ENCODE data around the gene CHD2.

CHD2 gene

DNA sequence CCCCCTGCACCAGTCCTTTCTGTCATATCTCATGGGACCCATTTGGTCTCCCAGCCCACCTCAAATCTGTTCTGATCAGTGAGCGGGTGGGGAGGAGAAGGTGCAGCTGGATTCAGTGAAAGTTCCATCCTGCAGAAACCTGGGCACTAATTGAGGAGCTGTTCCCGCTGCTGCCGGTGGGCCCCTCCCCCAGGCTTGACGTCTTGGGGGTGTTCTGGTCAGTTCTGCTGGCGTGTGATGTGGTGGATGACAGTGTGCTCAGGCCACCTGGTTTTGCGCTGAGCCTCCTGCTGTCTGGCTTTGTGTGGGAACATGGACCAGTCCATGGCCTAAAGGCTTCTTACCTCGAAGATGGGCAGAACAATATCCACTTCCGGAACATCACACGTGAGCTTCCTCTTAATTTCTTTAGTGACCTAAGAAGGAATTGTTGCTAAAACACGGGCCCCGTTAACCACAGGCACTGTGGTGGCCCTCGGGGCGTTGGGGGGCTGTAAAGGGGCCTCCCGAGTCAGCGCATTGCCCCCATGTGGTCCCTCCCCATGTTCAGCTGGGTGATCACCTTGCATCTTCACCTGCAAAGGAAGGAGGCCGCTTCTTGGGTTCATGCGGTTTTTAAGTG is 129.2 kb downstream of the CHD2 start:
- no peak overlapping the region for H3K4me2 ChIP-seq (ENCODE audit: low read depth, low read length, poor library complexity, severe bottlenecking)
- no peak overlapping the region for H3K4me3 ChIP-seq (ENCODE audit: low read length, poor library complexity, severe bottlenecking)

DNA sequence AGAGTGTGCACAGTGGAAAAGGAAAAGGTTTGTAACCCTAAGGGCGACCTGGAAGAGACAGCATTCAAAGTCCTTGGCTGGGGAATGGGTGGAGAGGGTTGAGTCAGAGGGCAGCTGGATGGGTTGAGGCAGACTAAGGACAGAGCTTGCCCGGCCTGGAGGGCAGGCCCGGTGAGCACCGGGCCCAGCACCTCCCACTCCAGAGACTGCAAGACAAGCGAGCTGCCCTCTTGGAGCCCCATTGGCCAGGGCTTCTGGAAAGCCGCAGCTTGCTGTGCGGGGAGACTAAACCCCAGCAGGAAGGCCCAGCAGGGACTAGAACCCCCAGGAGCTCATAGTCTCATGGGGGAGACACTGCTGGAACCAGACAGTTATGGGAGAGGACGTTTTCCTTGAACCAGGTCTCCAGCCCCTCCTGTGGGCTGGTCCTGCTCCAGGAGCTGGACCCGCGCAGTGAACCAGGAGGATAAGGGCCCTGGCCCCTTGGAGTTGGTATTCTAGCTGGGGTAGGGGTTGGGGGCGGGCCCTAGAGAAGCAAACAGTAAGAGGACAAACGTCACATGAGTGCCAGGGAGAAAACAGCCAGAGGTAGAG is 129.8 kb downstream of the CHD2 start:
- no peaks in the 10 kb centered on the region for H3K27me3 ChIP-seq (ENCODE audit: insufficient read depth, low read length, poor library complexity, severe bottlenecking)
- no peak overlapping the region for H3K4me2 ChIP-seq (ENCODE audit: low read depth, low read length, poor library complexity, severe bottlenecking)
- TF ChIP-seq, protein P1, sequence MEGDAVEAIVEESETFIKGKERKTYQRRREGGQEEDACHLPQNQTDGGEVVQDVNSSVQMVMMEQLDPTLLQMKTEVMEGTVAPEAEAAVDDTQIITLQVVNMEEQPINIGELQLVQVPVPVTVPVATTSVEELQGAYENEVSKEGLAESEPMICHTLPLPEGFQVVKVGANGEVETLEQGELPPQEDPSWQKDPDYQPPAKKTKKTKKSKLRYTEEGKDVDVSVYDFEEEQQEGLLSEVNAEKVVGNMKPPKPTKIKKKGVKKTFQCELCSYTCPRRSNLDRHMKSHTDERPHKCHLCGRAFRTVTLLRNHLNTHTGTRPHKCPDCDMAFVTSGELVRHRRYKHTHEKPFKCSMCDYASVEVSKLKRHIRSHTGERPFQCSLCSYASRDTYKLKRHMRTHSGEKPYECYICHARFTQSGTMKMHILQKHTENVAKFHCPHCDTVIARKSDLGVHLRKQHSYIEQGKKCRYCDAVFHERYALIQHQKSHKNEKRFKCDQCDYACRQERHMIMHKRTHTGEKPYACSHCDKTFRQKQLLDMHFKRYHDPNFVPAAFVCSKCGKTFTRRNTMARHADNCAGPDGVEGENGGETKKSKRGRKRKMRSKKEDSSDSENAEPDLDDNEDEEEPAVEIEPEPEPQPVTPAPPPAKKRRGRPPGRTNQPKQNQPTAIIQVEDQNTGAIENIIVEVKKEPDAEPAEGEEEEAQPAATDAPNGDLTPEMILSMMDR (conservative IDR thresholded peaks at IDR 0.05; ENCODE audit: low read length), result no peak
- TF ChIP-seq EZH2phosphoT487 (IDR thresholded peaks at IDR 0.05; ENCODE audit: borderline replicate concordance), result no peak
- no peaks in the 10 kb centered on the region for H3F3A ChIP-seq (ENCODE audit: low read depth)
- H3K79me2 ChIP-seq (ENCODE audit: insufficient read depth, low read length), result no peaks in the 10 kb centered on the region
- no peaks in the 10 kb centered on the region for H3K9me3 ChIP-seq (ENCODE audit: insufficient read depth, low read depth, low read length)
- H3K9ac ChIP-seq (ENCODE audit: low read depth, low read length, poor library complexity, severe bottlenecking), result no peak overlapping the region
- no peaks in the 10 kb centered on the region for H4K20me1 ChIP-seq (ENCODE audit: insufficient read depth, low read length, poor library complexity, severe bottlenecking)
- H2AFZ ChIP-seq (ENCODE audit: low read length), result no peak overlapping the region
- H3K9me2 ChIP-seq (replicated peaks; ENCODE audit: low read depth, low read length), result no peaks in the 10 kb centered on the region
- H3K4me3 ChIP-seq (ENCODE audit: low read length, poor library complexity, severe bottlenecking), result no peak overlapping the region
- H3K4me1 ChIP-seq (ENCODE audit: insufficient read depth, low read length, poor library complexity, severe bottlenecking), result peaks cover 4% of the 10 kb centered on the region
- peaks cover 34% of the 10 kb centered on the region; the same call in 1 of the 2 replicates for H3K36me3 ChIP-seq (ENCODE audit: insufficient read depth, low read length)

More for the DNA sequence above, 129.2 kb downstream of the CHD2 start:
- Histone ChIP-seq H3K36me3 (ENCODE audit: insufficient read depth, low read length) (peaks cover 40% of the 10 kb centered on the region; the same call in 1 of the 2 replicates), H3K9me2 (replicated peaks; ENCODE audit: low read depth, low read length) (no peaks in the 10 kb centered on the region), H3K79me2 (ENCODE audit: insufficient read depth, low read length) (no peaks in the 10 kb centered on the region), H3K27me3 (ENCODE audit: insufficient read depth, low read length, poor library complexity, severe bottlenecking) (no peaks in the 10 kb centered on the region), H3K9me3 (ENCODE audit: insufficient read depth, low read depth, low read length) (no peaks in the 10 kb centered on the region), H3K9ac (ENCODE audit: low read depth, low read length, poor library complexity, severe bottlenecking) (no peak overlapping the region), H2AFZ (ENCODE audit: low read length) (no peak overlapping the region), H3F3A (ENCODE audit: low read depth) (no peaks in the 10 kb centered on the region), H3K4me1 (ENCODE audit: insufficient read depth, low read length, poor library complexity, severe bottlenecking) (peaks cover 4% of the 10 kb centered on the region), H4K20me1 (ENCODE audit: insufficient read depth, low read length, poor library complexity, severe bottlenecking) (no peaks in the 10 kb centered on the region)
- TF ChIP-seq, protein P1 (conservative IDR thresholded peaks at IDR 0.05; ENCODE audit: low read length), result no peak
- no peak for TF ChIP-seq EZH2phosphoT487 (IDR thresholded peaks at IDR 0.05; ENCODE audit: borderline replicate concordance)

DNA sequence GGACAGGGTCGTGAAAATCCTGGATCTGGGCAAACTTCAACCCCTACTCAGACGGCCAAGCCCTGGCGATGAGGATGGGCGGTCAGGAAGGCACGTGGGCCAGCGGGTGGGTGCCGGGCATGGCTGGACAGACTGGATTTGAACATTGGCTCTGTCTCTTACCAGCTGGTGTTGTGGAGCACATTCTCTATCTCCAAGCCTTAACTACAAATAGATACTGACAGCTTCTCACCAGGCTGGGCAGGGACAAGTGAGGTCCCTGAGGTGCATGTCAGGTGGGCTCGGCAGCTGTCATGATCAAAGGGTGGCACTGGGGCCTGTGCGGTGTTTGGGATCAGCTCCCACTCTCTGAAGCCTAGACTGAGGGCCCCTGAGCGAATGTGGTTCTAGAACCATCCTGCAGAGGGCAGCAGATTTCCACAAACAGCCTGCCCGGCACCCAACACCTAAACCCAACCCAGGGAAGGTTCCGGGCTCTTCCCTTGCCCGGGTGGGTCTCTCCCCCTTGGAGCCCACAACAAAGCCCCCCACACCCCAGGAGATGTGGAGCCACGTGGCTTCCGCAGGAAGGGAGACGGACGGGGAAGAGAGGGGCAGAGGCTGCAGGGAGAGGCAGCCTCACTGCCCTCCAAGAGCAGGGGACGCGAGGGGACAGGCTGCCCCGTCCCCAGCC is 130.4 kb downstream of the CHD2 start:
- no peaks in the 10 kb centered on the region for H3K79me2 ChIP-seq (ENCODE audit: insufficient read depth, low read length)
- TF ChIP-seq EZH2phosphoT487 (IDR thresholded peaks at IDR 0.05; ENCODE audit: borderline replicate concordance), result no peak
- TF ChIP-seq, protein P1 (conservative IDR thresholded peaks at IDR 0.05; ENCODE audit: low read length), result peak; percentile 86
- no peak overlapping the region for H2AFZ ChIP-seq (ENCODE audit: low read length)
- H3K4me2 ChIP-seq (ENCODE audit: low read depth, low read length, poor library complexity, severe bottlenecking), result peak overlapping the region; percentile 22
- H3K4me1 ChIP-seq (ENCODE audit: insufficient read depth, low read length, poor library complexity, severe bottlenecking), result no peaks in the 10 kb centered on the region
- no peaks in the 10 kb centered on the region for H3K9me3 ChIP-seq (ENCODE audit: insufficient read depth, low read depth, low read length)
- H3K4me3 ChIP-seq (ENCODE audit: low read length, poor library complexity, severe bottlenecking), result no peak overlapping the region
- no peaks in the 10 kb centered on the region for H3K9me2 ChIP-seq (replicated peaks; ENCODE audit: low read depth, low read length)
- no peaks in the 10 kb centered on the region for H3F3A ChIP-seq (ENCODE audit: low read depth)
- no peaks in the 10 kb centered on the region for H4K20me1 ChIP-seq (ENCODE audit: insufficient read depth, low read length, poor library complexity, severe bottlenecking)
- H3K9ac ChIP-seq (ENCODE audit: low read depth, low read length, poor library complexity, severe bottlenecking), result no peak overlapping the region
- peaks cover 28% of the 10 kb centered on the region; the same call in 1 of the 2 replicates for H3K36me3 ChIP-seq (ENCODE audit: insufficient read depth, low read length)
- H3K27me3 ChIP-seq (ENCODE audit: insufficient read depth, low read length, poor library complexity, severe bottlenecking), result no peaks in the 10 kb centered on the region

Data from Loucy (cell line).